HUES64 (cell line): ENCODE results near the gene ABCG4.
"Not testable (repeated sequence)": the region's sequence is repeated elsewhere in the genome, so short reads cannot be mapped to it uniquely, and the experiment has no call there.

ENCODE experiments used
- H3K27ac ChIP-seq: 2 replicates; pipeline ENCODE4 v1.7.0; 2013; ENCODE audit warnings: low read depth, low read length, inconsistent platforms
- H3K27me3 ChIP-seq: 2 replicates; pipeline ENCODE4 v1.6.1; 2013; ENCODE audit warnings: mild to moderate bottlenecking, low read length; ENCODE audit not compliant: insufficient read depth
- H3K36me3 ChIP-seq: 2 replicates; pipeline ENCODE4 v1.6.1; 2013; ENCODE audit warnings: mild to moderate bottlenecking, low read length; ENCODE audit not compliant: insufficient read depth
- H3K4me1 ChIP-seq: 2 replicates; pipeline ENCODE4 v1.6.1; 2013; ENCODE audit warnings: mild to moderate bottlenecking, low read length, moderate library complexity; ENCODE audit not compliant: insufficient read depth
- H3K4me3 ChIP-seq: 2 replicates; pipeline ENCODE4 v1.5.1; 2013; ENCODE audit warnings: mild to moderate bottlenecking, low read length, moderate library complexity
- H3K9ac ChIP-seq: 2 replicates; pipeline ENCODE4 v1.6.1; 2013; ENCODE audit warnings: mild to moderate bottlenecking, low read depth, low read length
- H3K9me3 ChIP-seq: 2 replicates; pipeline ENCODE4 v1.6.1; 2013; ENCODE audit warnings: low read depth, low read length; ENCODE audit not compliant: insufficient read depth
- WGBS: fragments of 150-250, 120-280 bp; methylation state at CpG from one replicate; pipeline ENCODE4 v1.1.7; 2013; ENCODE audit warnings: missing lambda C conversion rate; 5-methylcytosine and 5-hydroxymethylcytosine counted together

The ABCG4 gene

DNA sequence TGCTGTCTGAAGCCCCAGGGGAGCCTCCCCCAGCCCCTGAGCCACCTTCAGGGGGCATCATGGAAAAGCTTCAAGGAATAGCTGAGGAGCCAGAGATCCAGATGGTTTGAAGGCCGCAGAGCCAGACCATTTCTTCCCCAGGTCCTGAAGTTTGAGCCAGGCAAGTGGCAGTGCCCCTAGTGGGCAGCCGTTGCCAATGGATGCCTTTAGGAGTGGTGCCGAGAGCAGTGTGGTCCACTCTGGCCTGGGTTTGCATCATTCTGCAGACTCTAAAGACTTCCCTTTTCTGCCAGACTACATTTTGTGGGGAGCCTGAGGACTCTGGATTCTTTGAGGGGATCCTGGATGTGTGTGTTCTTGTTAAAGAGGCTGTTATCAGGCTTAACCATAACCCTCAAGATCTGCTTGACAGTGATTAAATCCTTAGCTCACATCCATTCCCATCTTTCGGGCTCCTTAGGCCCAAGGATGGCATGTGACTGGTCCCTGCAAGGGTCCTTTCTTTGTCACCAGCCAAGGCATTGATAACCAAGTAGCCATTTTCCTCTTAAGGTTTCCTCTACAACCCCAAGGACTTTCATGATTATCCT, 14.4 kb upstream of the ABCG4 start:
- no peak overlapping the region for H3K9ac ChIP-seq
- no peaks in the 10 kb centered on the region for H3K27me3 ChIP-seq
- no peak overlapping the region for H3K27ac ChIP-seq
- H3K36me3 ChIP-seq, result peaks cover 51% of the 10 kb centered on the region
- H3K4me1 ChIP-seq, result no peaks in the 10 kb centered on the region
- WGBS, result 91% methylated on average over 4 of the region's 4 CpGs
- no peak overlapping the region for H3K4me3 ChIP-seq
- H3K9me3 ChIP-seq, result no peaks in the 10 kb centered on the region

DNA sequence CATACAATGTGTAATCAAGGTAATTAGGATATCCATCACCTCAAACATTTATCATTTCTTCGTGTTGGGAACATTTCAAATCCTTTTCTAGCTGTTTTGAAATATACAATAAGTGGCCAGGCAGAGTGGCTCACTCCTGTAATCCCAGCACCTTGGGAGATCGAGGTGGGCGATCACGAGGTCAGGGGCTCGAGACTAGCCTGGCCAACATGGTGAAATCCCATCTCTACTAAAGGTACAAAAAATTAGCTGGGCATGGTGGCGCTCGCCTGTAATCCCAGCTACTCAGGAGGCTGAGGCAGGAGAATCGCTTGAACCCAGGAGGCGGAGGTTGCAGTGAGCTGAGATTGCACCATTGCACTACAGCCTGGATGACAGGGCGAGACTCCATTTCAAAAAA, 9.6 kb upstream of the ABCG4 start:
- not testable (repeated sequence) for H3K27me3 ChIP-seq, H3K4me1 ChIP-seq, H3K4me3 ChIP-seq, H3K9me3 ChIP-seq, H3K27ac ChIP-seq, H3K9ac ChIP-seq, H3K36me3 ChIP-seq
- WGBS, result 89% methylated on average over 9 of the region's 10 CpGs

DNA sequence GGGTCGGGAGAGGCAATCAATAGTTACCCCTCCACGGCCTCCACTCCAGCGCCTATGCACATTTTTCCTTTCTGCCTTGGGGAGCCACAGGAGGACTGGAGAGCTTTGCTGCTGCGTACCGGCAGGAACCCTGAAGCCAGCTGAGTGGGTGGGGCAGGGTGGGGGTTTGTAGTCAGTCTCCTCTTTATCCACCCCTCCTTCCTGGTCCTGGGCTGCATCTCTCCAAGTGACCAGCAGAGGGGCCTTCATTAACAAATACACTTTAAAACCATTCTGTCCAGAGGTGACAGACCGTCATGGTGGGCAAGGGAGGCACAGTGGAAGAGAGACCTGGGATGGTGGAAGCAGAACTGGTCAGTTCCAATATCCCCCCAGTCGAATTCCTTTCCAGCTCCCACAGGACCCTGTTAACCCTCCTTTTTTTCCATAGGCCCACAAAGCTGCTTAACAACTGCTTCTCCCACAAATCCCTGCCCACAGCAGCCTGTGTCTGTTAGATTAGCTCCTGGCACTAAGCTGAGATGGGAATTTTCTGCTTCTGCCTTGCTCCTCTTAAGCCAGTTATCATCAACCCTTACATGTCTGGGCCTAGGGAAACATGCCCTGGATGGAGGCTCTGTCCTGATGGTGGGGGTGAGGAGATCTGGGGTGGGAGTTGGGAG, 3.9 kb upstream of the ABCG4 start:
- H3K27ac ChIP-seq, result no peak overlapping the region
- H3K4me1 ChIP-seq, result peaks cover 10% of the 10 kb centered on the region
- H3K36me3 ChIP-seq, result no peaks in the 10 kb centered on the region
- no peaks in the 10 kb centered on the region for H3K9me3 ChIP-seq
- no peak overlapping the region for H3K9ac ChIP-seq
- peaks cover 30% of the 10 kb centered on the region for H3K27me3 ChIP-seq
- H3K4me3 ChIP-seq, result no peak overlapping the region
- 19% methylated on average over 5 of the region's 7 CpGs for WGBS

DNA sequence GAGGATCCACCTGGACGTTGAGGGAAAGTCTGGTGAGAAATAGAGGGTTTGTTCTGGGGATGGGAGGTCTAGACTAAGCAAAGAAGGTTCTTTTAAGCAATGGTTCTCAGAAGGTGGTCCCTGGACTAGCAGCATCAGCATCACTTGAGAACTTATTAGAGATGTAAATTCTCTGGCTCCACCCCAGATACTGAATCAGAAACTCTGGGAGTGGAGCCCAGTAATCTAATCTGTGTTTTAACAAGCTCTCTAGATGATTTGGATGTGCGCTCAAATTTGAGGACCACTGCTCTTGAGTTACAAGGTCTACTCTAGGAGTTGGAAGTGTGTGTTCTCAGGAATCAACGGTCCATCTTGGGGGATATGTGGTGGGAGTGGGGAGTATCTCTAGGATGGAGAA, 3.3 kb upstream of the ABCG4 start:
- Histone ChIP-seq H3K9ac (no peak overlapping the region), H3K36me3 (no peaks in the 10 kb centered on the region), H3K27me3 (peaks cover 36% of the 10 kb centered on the region), H3K4me1 (peaks cover 10% of the 10 kb centered on the region), H3K9me3 (no peaks in the 10 kb centered on the region), H3K4me3 (no peak overlapping the region), H3K27ac (no peak overlapping the region)
- WGBS, result 67% methylated on average over 3 of the region's 3 CpGs

DNA sequence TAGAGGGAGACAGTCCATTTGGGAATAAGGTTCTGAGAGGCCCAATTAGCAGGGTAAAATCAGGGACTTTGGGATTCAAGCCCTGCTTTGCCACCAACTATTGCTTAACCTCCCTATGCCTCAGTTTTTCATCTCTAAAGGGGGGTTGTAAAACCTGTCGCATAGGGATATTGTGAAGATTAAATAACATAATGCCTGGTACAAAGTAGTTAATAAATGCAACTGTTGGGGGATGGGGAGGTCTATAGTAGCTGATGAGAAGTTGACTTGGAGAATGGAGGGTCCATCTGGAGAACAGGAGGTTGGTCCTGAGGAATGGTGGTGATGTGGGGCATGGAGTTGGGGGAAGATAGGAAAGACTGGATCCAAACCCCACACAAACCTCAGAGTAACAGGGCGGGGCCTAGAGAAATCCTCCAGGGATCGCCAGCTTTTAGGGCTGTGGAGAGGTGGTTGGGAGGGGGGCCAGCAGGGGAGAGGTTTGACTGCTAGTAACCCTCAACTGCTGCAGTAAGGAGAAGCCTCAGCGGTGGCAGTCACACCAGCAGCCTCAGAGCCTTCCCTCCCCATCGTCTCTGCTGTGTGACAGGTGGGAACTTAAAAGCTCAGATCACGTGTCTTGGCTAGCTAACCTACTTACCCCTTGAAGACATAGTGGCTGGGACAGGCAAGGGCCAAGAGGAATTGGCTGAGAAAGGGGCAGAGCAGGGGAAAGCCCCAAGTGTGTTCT, 1.1 kb upstream of the ABCG4 start:
- Histone ChIP-seq H3K9me3 (no peaks in the 10 kb centered on the region), H3K27me3 (peaks cover 50% of the 10 kb centered on the region), H3K4me3 (no peak overlapping the region; the same call in 1 of the 2 replicates), H3K27ac (no peak overlapping the region), H3K4me1 (peaks cover 10% of the 10 kb centered on the region), H3K36me3 (no peaks in the 10 kb centered on the region), H3K9ac (no peak overlapping the region)
- 35% methylated on average over 6 of the region's 6 CpGs for whole genome bisulfite sequencing

DNA sequence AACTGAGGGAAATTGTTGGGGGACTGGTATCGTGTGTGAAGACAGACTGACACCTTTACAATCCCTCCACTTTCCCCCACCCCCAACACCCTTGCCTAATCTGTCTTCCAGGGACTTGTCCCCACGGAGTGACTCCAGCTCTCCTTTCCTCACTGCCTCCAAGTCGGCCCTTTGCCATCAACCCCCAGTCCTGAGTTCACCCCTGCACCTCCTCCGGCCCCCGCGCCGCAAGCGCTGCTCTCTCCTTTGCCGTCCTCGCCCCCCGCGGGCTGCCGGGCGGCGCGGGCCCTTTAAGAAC, 183 bp upstream of the ABCG4 start:
- H3K4me1 ChIP-seq, result peaks cover 10% of the 10 kb centered on the region
- H3K9ac ChIP-seq, result no peak overlapping the region
- peak overlapping the region; percentile 55 for H3K4me3 ChIP-seq
- peaks cover 50% of the 10 kb centered on the region for H3K27me3 ChIP-seq
- H3K27ac ChIP-seq, result no peak overlapping the region
- under 1% methylated on average over 15 of the region's 16 CpGs for WGBS
- H3K9me3 ChIP-seq, result no peaks in the 10 kb centered on the region
- H3K36me3 ChIP-seq, result no peaks in the 10 kb centered on the region

DNA sequence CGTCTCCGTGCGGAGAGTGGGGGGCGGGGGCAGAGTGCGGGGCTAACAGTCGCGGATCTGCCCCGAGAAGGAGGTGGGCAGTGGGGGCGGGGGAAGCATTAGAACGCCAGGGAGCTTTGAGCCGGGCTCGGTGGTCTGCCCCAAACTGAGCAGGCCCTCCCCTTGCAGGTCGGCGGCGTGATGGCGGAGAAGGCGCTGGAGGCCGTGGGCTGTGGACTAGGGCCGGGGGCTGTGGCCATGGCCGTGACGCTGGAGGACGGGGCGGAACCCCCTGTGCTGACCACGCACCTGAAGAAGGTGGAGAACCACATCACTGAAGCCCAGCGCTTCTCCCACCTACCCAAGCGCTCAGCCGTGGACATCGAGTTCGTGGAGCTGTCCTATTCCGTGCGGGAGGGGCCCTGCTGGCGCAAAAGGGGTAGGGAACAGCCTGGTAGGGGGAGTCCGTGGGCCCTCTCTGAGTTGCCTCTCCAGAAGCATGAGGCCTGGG, 979 bp downstream of the ABCG4 start:
- Histone ChIP-seq H3K27ac (no peak overlapping the region), H3K9ac (no peak overlapping the region), H3K36me3 (no peaks in the 10 kb centered on the region), H3K4me3 (peak overlapping the region; percentile 55), H3K4me1 (peaks cover 10% of the 10 kb centered on the region), H3K9me3 (no peaks in the 10 kb centered on the region), H3K27me3 (peaks cover 50% of the 10 kb centered on the region)
- 4% methylated on average over 33 of the region's 33 CpGs for WGBS

DNA sequence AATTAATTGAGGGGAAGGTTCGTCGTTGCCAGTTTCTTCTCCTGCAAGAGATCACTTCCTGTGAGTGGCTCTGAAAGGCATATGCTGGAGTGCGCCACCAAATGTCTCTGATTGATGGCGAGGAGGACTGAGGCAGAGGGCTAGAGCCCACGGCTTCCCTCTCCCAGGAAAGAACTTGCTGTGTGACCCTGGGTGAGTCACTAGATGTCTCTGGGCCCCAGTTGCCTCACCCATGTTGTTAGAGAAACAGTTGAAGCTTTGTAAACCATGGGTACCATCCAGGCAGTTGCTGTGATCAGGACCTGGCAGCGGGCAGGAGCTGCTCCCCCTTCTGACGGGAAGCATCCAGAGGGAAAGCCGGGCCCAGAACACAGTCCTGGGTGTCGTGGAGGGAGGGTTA, 3.2 kb downstream of the ABCG4 start:
- WGBS, result 77% methylated on average over 9 of the region's 9 CpGs
- Histone ChIP-seq H3K36me3 (no peaks in the 10 kb centered on the region), H3K4me3 (no peak overlapping the region), H3K9ac (no peak overlapping the region), H3K27me3 (peaks cover 47% of the 10 kb centered on the region), H3K27ac (no peak overlapping the region), H3K9me3 (no peaks in the 10 kb centered on the region), H3K4me1 (peaks cover 6% of the 10 kb centered on the region; the same call in 1 of the 2 replicates)

DNA sequence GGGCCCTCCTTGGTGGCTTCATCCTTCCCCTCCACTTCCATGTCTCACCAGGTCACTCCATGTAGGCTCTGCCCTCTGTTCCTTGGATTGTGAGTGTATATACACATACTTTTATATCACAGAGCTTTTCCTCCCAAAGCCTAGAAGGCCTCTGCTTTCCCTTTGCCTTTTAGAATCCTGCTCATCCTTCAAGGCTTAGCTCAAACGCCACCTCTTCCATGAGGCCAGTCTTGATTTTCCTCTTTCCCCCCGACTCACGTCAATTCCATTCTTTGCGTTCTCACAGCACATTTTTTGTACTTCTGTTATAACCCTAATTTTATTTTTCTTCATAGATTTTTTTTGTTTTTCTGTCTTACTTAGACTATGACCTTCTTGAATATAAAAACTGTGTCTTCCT, 3.8 kb downstream of the ABCG4 start:
- Histone ChIP-seq H3K9ac (no peak overlapping the region), H3K4me1 (peaks cover 6% of the 10 kb centered on the region; the same call in 1 of the 2 replicates), H3K27me3 (peaks cover 42% of the 10 kb centered on the region), H3K9me3 (no peaks in the 10 kb centered on the region), H3K27ac (no peak overlapping the region), H3K4me3 (no peak overlapping the region), H3K36me3 (no peaks in the 10 kb centered on the region)
- 85% methylated on average over 4 of the region's 4 CpGs for WGBS

DNA sequence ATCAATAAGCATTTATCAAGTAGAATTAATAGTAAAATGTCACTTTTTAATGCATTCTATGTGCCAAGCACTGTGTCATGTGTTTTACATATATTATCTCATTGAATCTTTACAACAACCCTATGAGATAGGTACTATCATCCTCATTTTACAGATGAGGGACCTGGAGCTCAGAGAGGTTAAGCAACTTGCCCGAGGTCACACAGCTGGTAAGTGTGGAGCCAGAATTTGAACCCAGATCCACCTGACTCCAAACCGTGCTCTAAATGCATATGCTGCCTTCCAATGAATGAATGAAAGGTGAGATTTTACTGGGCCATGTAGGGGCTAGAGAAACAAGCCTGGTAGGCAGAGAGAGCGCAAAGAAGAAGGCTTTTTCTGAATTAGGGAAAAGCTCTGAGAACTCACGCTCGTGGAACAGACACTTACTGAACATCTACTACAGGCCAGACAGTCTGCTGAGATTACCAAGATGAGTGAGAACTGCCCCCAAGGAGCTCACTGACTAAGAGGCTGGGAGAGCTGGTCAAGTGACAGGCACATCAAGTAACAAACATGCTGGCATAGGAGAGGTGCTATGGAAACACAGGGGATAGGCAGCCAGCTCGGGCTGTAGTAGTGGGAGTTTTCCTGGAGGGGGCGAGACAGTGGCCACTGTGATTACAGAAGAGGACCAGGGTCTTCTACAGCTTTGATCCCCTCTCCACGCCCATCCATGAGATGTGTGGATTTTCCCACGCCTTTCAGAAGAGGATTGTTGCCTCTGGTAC, 4.4 kb downstream of the ABCG4 start:
- Histone ChIP-seq H3K4me1 (peaks cover 5% of the 10 kb centered on the region; the same call in 1 of the 2 replicates), H3K9me3 (no peaks in the 10 kb centered on the region), H3K9ac (no peak overlapping the region), H3K27me3 (peaks cover 36% of the 10 kb centered on the region), H3K27ac (no peak overlapping the region), H3K4me3 (no peak overlapping the region), H3K36me3 (no peaks in the 10 kb centered on the region)
- WGBS, result 79% methylated on average over 9 of the region's 9 CpGs

DNA sequence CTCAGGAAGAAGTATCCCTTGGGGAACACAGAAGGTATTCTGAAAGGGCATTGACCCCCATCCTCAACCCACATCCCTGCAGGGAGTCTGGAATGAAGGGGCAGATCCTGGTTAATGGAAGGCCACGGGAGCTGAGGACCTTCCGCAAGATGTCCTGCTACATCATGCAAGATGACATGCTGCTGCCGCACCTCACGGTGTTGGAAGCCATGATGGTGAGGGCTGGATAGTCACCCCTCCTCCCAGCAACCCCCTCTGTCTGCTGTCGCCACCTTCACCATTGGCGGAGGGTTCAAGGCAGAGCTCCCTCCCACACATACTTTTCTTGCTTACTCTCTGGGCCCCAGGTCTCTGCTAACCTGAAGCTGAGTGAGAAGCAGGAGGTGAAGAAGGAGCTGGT, 5.3 kb downstream of the ABCG4 start:
- 82% methylated on average over 6 of the region's 6 CpGs for WGBS
- H3K4me3 ChIP-seq, result no peak overlapping the region
- H3K9ac ChIP-seq, result no peak overlapping the region
- no peak overlapping the region for H3K27ac ChIP-seq
- H3K9me3 ChIP-seq, result no peaks in the 10 kb centered on the region
- H3K27me3 ChIP-seq, result peaks cover 28% of the 10 kb centered on the region
- no peaks in the 10 kb centered on the region for H3K36me3 ChIP-seq
- H3K4me1 ChIP-seq, result no peaks in the 10 kb centered on the region
